NB4 (cell line): ENCODE measurements around the gene CELA2B.

Experiments used
- DNase-seq: peaks from one replicate; pipeline ENCODE4 v3.0.0; 2010; ENCODE audit warnings: low read depth
- H3K4me3 ChIP-seq: one replicate; pipeline ENCODE4 v1.5.1; 2011; ENCODE audit warnings: mild to moderate bottlenecking, low read depth, low read length, moderate library complexity
- MAX ChIP-seq: IDR thresholded peaks from 2 replicates; pipeline ENCODE4 v1.6.1; 2011; ENCODE audit warnings: low read depth, low read length
- MYC ChIP-seq: IDR thresholded peaks from 2 replicates; pipeline ENCODE4 v1.6.1; 2011; ENCODE audit warnings: low read depth, low read length
- POLR2A ChIP-seq: IDR thresholded peaks from 2 replicates; pipeline ENCODE4 v1.6.1; 2011; ENCODE audit warnings: mild to moderate bottlenecking; ENCODE audit not compliant: insufficient read length; ENCODE audit errors: extremely low read depth
- TF ChIP-seq, protein P1 (sequence below): IDR thresholded peaks from one replicate; pipeline ENCODE4 v1.5.1; 2012; ENCODE audit warnings: low read depth, low read length

The CELA2B gene

DNA sequence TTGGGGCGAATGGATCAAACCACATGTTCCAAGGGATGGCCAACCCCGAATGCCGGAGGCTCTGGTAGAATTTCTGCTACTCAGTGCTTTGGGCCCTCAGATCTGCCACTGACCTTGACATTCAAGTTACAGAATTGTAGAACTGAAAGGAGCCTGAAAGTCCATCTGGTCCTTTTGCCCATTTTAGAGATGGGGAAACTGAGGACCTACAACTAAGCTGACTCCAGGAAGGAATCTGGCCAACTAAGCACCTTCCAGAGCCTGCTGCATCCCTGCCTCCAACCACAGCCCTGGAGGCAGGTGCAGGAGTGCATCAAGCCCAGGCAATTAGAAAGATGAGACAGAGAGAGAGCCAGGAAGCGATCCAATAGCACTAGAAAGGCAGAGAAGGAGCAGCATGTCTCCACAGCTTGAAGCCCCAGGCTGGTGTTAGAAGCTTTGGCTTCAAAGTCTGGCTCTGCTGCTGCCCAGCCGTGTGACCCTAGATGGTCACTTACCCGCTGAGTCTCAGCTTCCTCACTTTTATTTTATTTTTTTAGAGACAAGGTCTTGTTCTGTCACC lies 38.9 kb upstream of the CELA2B start:
- TF ChIP-seq MYC (no peak), POLR2A (no peak), MAX (no peak)
- TF ChIP-seq, protein P1, sequence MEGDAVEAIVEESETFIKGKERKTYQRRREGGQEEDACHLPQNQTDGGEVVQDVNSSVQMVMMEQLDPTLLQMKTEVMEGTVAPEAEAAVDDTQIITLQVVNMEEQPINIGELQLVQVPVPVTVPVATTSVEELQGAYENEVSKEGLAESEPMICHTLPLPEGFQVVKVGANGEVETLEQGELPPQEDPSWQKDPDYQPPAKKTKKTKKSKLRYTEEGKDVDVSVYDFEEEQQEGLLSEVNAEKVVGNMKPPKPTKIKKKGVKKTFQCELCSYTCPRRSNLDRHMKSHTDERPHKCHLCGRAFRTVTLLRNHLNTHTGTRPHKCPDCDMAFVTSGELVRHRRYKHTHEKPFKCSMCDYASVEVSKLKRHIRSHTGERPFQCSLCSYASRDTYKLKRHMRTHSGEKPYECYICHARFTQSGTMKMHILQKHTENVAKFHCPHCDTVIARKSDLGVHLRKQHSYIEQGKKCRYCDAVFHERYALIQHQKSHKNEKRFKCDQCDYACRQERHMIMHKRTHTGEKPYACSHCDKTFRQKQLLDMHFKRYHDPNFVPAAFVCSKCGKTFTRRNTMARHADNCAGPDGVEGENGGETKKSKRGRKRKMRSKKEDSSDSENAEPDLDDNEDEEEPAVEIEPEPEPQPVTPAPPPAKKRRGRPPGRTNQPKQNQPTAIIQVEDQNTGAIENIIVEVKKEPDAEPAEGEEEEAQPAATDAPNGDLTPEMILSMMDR = no peak
- DNase-seq = no peak
- H3K4me3 ChIP-seq = no peak overlapping the region

GRCh38 chr1:15439325-15439724 lies 36.6 kb upstream of the CELA2B start:
- DNase-seq = no peak
- H3K4me3 ChIP-seq = no peak overlapping the region
- TF ChIP-seq MYC (no peak), MAX (no peak), POLR2A (no peak)
- TF ChIP-seq, protein P1 = no peak

GRCh38 chr1:15440357-15440756 lies 35.5 kb upstream of the CELA2B start:
- no peak for TF ChIP-seq MYC
- TF ChIP-seq, protein P1 = no peak
- no peak for TF ChIP-seq MAX
- TF ChIP-seq POLR2A = no peak

DNA sequence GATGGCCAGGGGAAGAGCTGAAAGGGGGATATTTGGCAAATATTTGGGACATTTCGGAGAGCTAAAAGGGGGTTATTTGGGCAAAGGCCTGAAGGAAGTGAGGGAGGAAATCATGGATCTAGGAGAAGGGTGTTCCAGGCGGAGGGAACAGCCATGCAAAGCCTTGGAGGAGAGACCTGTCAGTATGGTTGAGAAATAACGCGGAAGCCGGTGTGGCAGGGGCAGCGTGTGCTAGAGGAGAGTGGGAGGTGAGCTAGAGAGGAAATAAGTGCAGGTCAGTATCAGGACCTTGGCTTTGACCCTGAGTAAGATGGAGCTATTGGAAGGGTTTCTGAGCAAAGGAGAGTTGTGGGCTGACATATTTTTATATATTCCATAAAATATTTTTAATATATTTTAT lies 34.7 kb upstream of the CELA2B start:
- TF ChIP-seq, protein P1 = no peak
- TF ChIP-seq POLR2A (no peak), MAX (no peak), MYC (no peak)
- H3K4me3 ChIP-seq = no peak overlapping the region
- DNase-seq = no peak

More at GRCh38 chr1:15440357-15440756, 35.5 kb upstream of the CELA2B start:
- H3K4me3 ChIP-seq = no peak overlapping the region
- DNase-seq = no peak

- no peak for DNase-seq
- TF ChIP-seq MAX (no peak), POLR2A (no peak), MYC (no peak)
- TF ChIP-seq, protein P1 = no peak
- no peak overlapping the region for H3K4me3 ChIP-seq
These were observed 33.8 kb upstream of the CELA2B start for GRCh38 chr1:15442119-15442518.

- H3K4me3 ChIP-seq = no peak overlapping the region
- TF ChIP-seq MYC (no peak), POLR2A (no peak), MAX (no peak)
- TF ChIP-seq, protein P1 = no peak
- DNase-seq = no peak
These were observed 33.1 kb upstream of the CELA2B start for GRCh38 chr1:15442759-15443158.
